ENCODE data around the gene ZIC5.
A peak's percentile ranks its signal among the peaks of the same experiment; 100 is the strongest.

ZIC5 gene

GRCh38 chr13:99923877-99924582, 47.5 kb downstream of the ZIC5 start:
- TF ChIP-seq, protein P1, sequence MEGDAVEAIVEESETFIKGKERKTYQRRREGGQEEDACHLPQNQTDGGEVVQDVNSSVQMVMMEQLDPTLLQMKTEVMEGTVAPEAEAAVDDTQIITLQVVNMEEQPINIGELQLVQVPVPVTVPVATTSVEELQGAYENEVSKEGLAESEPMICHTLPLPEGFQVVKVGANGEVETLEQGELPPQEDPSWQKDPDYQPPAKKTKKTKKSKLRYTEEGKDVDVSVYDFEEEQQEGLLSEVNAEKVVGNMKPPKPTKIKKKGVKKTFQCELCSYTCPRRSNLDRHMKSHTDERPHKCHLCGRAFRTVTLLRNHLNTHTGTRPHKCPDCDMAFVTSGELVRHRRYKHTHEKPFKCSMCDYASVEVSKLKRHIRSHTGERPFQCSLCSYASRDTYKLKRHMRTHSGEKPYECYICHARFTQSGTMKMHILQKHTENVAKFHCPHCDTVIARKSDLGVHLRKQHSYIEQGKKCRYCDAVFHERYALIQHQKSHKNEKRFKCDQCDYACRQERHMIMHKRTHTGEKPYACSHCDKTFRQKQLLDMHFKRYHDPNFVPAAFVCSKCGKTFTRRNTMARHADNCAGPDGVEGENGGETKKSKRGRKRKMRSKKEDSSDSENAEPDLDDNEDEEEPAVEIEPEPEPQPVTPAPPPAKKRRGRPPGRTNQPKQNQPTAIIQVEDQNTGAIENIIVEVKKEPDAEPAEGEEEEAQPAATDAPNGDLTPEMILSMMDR (IDR thresholded peaks at IDR 0.05; ENCODE audit: insufficient read depth, low read depth, low read length, missing control alignments), result no peak
- no peak overlapping the region for H3K4me3 ChIP-seq (ENCODE audit: low read depth, low read length)
- no peak for DNase-seq (ENCODE audit: low read depth)

GRCh38 chr13:99922631-99923404, 48.7 kb downstream of the ZIC5 start:
- TF ChIP-seq, protein P1 (IDR thresholded peaks at IDR 0.05; ENCODE audit: insufficient read depth, low read depth, low read length, missing control alignments), result no peak
- H3K4me3 ChIP-seq (ENCODE audit: low read depth, low read length), result no peak overlapping the region
- no peak for DNase-seq (ENCODE audit: low read depth)

DNA sequence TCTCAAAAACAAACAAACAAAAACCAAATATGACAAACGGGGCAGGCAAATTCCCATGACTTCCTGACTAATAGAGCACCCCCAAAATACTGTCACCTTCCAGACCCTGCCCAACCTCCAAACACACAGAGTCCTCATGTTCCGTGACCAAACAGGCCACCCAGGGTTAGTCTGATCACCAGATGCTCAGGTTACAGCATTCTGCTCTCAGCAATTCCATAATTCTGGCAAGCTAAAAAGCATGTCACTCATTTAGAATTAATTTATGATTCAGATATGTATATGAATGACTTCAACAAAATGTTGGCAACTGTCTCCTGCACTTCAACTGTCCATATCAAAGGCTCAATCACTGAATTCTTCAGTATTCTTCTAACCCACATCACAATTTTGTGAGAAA, 52.4 kb downstream of the ZIC5 start:
- H3K4me3 ChIP-seq (ENCODE audit: low read depth, low read length), result no peak overlapping the region
- TF ChIP-seq, protein P1 (IDR thresholded peaks at IDR 0.05; ENCODE audit: insufficient read depth, low read depth, low read length, missing control alignments), result no peak
- no peak for DNase-seq (ENCODE audit: low read depth)

- TF ChIP-seq, protein P1 (IDR thresholded peaks at IDR 0.05; ENCODE audit: insufficient read depth, low read depth, low read length, missing control alignments), result peak; percentile 83
- no peak overlapping the region for H3K4me3 ChIP-seq (ENCODE audit: low read depth, low read length)
- peak; percentile 71 for DNase-seq (ENCODE audit: low read depth)
Measured at GRCh38 chr13:99916366-99917103, 55.0 kb downstream of the ZIC5 start.

DNA sequence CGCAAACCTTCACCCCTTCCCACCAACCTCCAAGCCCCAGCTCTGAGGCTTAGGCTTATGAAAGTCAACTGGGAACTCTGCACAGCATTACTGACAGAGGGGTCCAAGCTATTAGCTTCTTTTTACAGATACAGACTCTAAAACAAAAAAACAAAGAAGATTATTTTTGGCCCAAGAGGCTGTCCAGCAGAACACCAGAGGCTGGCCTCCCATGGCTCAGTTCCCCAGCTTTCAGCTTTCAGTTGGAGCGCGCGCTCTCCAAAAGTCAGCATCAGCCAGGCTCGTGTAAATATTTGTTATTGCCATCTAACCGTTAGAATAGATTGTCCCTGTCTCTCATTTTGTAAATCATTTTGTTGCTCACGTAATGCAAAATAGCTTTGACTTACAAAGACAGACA, 58.4 kb downstream of the ZIC5 start:
- DNase-seq (ENCODE audit: low read depth), result no peak
- TF ChIP-seq, protein P1 (IDR thresholded peaks at IDR 0.05; ENCODE audit: insufficient read depth, low read depth, low read length, missing control alignments), result no peak
- H3K4me3 ChIP-seq (ENCODE audit: low read depth, low read length), result no peak overlapping the region
